Fibroblast of lung (primary cell): Measurements from ENCODE around the gene GRM4.

Experiments
- EZH2 ChIP-seq: IDR thresholded peaks from 2 replicates; pipeline ENCODE4 v1.5.1; 2012; ENCODE audit warnings: low read length, control low read depth, mild to moderate bottlenecking; ENCODE audit errors: missing control alignments
- TF ChIP-seq, protein P1 (sequence below), 2 donors: IDR thresholded peaks in 1 of 2; conservative IDR thresholded peaks in 1 of 2; 1 replicate in 1 of 2; 2 replicates in 1 of 2; pipeline ENCODE4 v1.5.1; 2011 to 2012; ENCODE audit warnings: low read length in 2 of 2, control low read depth in 1 of 2, inconsistent platforms in 1 of 2, low read depth in 1 of 2, mild to moderate bottlenecking in 1 of 2

- TF ChIP-seq EZH2 = no peak
- TF ChIP-seq, protein P1, sequence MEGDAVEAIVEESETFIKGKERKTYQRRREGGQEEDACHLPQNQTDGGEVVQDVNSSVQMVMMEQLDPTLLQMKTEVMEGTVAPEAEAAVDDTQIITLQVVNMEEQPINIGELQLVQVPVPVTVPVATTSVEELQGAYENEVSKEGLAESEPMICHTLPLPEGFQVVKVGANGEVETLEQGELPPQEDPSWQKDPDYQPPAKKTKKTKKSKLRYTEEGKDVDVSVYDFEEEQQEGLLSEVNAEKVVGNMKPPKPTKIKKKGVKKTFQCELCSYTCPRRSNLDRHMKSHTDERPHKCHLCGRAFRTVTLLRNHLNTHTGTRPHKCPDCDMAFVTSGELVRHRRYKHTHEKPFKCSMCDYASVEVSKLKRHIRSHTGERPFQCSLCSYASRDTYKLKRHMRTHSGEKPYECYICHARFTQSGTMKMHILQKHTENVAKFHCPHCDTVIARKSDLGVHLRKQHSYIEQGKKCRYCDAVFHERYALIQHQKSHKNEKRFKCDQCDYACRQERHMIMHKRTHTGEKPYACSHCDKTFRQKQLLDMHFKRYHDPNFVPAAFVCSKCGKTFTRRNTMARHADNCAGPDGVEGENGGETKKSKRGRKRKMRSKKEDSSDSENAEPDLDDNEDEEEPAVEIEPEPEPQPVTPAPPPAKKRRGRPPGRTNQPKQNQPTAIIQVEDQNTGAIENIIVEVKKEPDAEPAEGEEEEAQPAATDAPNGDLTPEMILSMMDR (conservative IDR thresholded peaks at IDR 0.05 in 1 of 2, IDR thresholded peaks at IDR 0.05 in 1 of 2; ENCODE audit: low read depth in 1 of 2, low read length in 2 of 2) = no peak
Observed at GRCh38 chr6:33979750-33980149, 166.1 kb downstream of the GRM4 start.
